Upper lobe of left lung (tissue), 6 donors: ENCODE results near the gene CHST6. TPM values are rescaled to one million over a fixed set of nuclear protein-coding genes. Genes with fewer than 3 reads are reported as not detected.

Source experiments
- ATAC-seq, 2 donors: fragments of 200-7000 bp; cut with Tn5 transposase; one replicate each; pipeline ENCODE4 v1.9.1; 2022; ENCODE audit warnings: mild to moderate bottlenecking in 2 of 2, moderate library complexity in 2 of 2; ENCODE audit not compliant: low FRiP score in 2 of 2
- DNase-seq, 2 donors: peaks; one replicate each; pipeline ENCODE4 v3.0.0-alpha.2; 2019 to 2020
- H3K27ac ChIP-seq, 4 donors: fragments of 200-600 bp; sonication (generic); one replicate each; pipeline ENCODE4 v1.5.1; 2016 to 2019
- H3K27me3 ChIP-seq, 4 donors: fragments of 200-600 bp; sonication (generic); one replicate each; pipeline ENCODE4 v1.5.1; 2017 to 2019
- H3K36me3 ChIP-seq, 4 donors: fragments of 200-600 bp; sonication (generic); one replicate each; pipeline ENCODE4 v1.5.1; 2016 to 2019
- H3K4me1 ChIP-seq, 4 donors: fragments of 200-600 bp; sonication (generic); one replicate each; pipeline ENCODE4 v1.5.1; 2018 to 2019
- H3K4me3 ChIP-seq, 4 donors: fragments of 200-600 bp; sonication (generic); one replicate each; pipeline ENCODE4 v1.5.1; 2017 to 2019; ENCODE audit warnings: mild to moderate bottlenecking in 2 of 4, moderate library complexity in 1 of 4
- H3K9me3 ChIP-seq, 4 donors: fragments of 200-600 bp; sonication (generic); one replicate each; pipeline ENCODE4 v1.5.1; 2018 to 2019
- EP300 ChIP-seq, 4 donors: sonication (generic); formaldehyde crosslinking; IDR thresholded peaks; one replicate each; pipeline ENCODE4 v1.5.1; 2017; ENCODE audit warnings: antibody characterized with exemption in 4 of 4, control low read depth in 2 of 4
- POLR2A ChIP-seq, 4 donors: fragments of 450-650 bp; IDR thresholded peaks; one replicate each; pipeline ENCODE4 v1.5.1; 2016 to 2017; ENCODE audit warnings: antibody characterized with exemption in 4 of 4, mild to moderate bottlenecking in 2 of 4
- POLR2AphosphoS5 ChIP-seq, 2 donors: sonication (generic); formaldehyde crosslinking; IDR thresholded peaks; one replicate each; pipeline ENCODE4 v1.5.1; 2017; ENCODE audit warnings: antibody characterized with exemption in 2 of 2
- WGBS, 2 donors: methylation state at CpG; one replicate each; pipeline ENCODE4 v1.1.5; 2017 to 2018; 5-methylcytosine and 5-hydroxymethylcytosine counted together
- total RNA-seq, 6 donors: library from RNA; depleted of rRNA in 4 of 6; stranded (reverse); fragments of >200 nt in 4 of 6; gene quantifications; one replicate each; pipeline versions ENCODE4 v1.1.0 to v1.2.1, GENCODE V29; 2016 to 2021
- TF ChIP-seq, protein P1 (sequence below), 6 experiments: fragments of 450-650 bp in 4 of 6; fragments of 200-600 bp in 2 of 6; sonication (generic) in 2 of 6; IDR thresholded peaks; one replicate each; pipeline ENCODE4 v1.5.1; 2016 to 2019; ENCODE audit warnings: antibody characterized with exemption in 6 of 6
- donor health status: DM: no; HTN: no; CAD: no; lungs with moderate emphysema.
- donor health status: DM: no; HTN: yes; CAD: no; lungs with severe emphysema.

CHST6 gene
- total RNA-seq, 6 donors from 2014 or later, result 0.11 to 11.6 (median 2.2) TPM

GRCh38 chr16:75486014-75486675 lies 9.1 kb downstream of the CHST6 start:
- H3K27ac ChIP-seq, result no peak overlapping the region
- H3K4me3 ChIP-seq, result no peak overlapping the region
- H3K4me1 ChIP-seq, result no peaks in the 10 kb centered on the region
- H3K27me3 ChIP-seq, result no peaks in the 10 kb centered on the region
- ATAC-seq (no peak), DNase-seq (no peak)
- 88 to 89% methylated on average over 9 of the region's 9 CpGs for WGBS, 2 donors
- TF ChIP-seq, protein P1, sequence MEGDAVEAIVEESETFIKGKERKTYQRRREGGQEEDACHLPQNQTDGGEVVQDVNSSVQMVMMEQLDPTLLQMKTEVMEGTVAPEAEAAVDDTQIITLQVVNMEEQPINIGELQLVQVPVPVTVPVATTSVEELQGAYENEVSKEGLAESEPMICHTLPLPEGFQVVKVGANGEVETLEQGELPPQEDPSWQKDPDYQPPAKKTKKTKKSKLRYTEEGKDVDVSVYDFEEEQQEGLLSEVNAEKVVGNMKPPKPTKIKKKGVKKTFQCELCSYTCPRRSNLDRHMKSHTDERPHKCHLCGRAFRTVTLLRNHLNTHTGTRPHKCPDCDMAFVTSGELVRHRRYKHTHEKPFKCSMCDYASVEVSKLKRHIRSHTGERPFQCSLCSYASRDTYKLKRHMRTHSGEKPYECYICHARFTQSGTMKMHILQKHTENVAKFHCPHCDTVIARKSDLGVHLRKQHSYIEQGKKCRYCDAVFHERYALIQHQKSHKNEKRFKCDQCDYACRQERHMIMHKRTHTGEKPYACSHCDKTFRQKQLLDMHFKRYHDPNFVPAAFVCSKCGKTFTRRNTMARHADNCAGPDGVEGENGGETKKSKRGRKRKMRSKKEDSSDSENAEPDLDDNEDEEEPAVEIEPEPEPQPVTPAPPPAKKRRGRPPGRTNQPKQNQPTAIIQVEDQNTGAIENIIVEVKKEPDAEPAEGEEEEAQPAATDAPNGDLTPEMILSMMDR (IDR thresholded peaks at IDR 0.05), result no peak
- TF ChIP-seq POLR2A (IDR thresholded peaks at IDR 0.05), result no peak
- TF ChIP-seq EP300 (IDR thresholded peaks at IDR 0.05), result no peak
- no peak for TF ChIP-seq POLR2AphosphoS5 (IDR thresholded peaks at IDR 0.05)
- no peaks in the 10 kb centered on the region for H3K36me3 ChIP-seq
- no peaks in the 10 kb centered on the region for H3K9me3 ChIP-seq

GRCh38 chr16:75485230-75486013 lies 9.8 kb downstream of the CHST6 start:
- Histone ChIP-seq H3K27ac (no peak overlapping the region), H3K4me1 (no peaks in the 10 kb centered on the region), H3K4me3 (no peak overlapping the region), H3K27me3 (no peaks in the 10 kb centered on the region), H3K36me3 (no peaks in the 10 kb centered on the region), H3K9me3 (no peaks in the 10 kb centered on the region)
- WGBS, 2 donors, result 87 to 89% methylated on average over 7 of the region's 7 CpGs
- ATAC-seq (no peak), DNase-seq (no peak)
- TF ChIP-seq, protein P1 (IDR thresholded peaks at IDR 0.05), result no peak
- TF ChIP-seq POLR2AphosphoS5 (IDR thresholded peaks at IDR 0.05) (no peak), POLR2A (IDR thresholded peaks at IDR 0.05) (no peak), EP300 (IDR thresholded peaks at IDR 0.05) (no peak)

GRCh38 chr16:75483222-75483621 lies 12.0 kb downstream of the CHST6 start:
- H3K4me3 ChIP-seq, result no peak overlapping the region
- DNase-seq (no peak), ATAC-seq (peak in 1 of 2 donors; percentile 67)
- no peaks in the 10 kb centered on the region for H3K27me3 ChIP-seq
- no peaks in the 10 kb centered on the region for H3K36me3 ChIP-seq
- H3K4me1 ChIP-seq, result no peaks in the 10 kb centered on the region
- WGBS, 2 donors, result 48 to 60% methylated on average over 2 of the region's 2 CpGs
- no peaks in the 10 kb centered on the region for H3K9me3 ChIP-seq
- H3K27ac ChIP-seq, result no peak overlapping the region
- TF ChIP-seq POLR2AphosphoS5 (IDR thresholded peaks at IDR 0.05) (no peak), POLR2A (IDR thresholded peaks at IDR 0.05) (no peak), EP300 (IDR thresholded peaks at IDR 0.05) (no peak)
- TF ChIP-seq, protein P1 (IDR thresholded peaks at IDR 0.05), result no peak

DNA sequence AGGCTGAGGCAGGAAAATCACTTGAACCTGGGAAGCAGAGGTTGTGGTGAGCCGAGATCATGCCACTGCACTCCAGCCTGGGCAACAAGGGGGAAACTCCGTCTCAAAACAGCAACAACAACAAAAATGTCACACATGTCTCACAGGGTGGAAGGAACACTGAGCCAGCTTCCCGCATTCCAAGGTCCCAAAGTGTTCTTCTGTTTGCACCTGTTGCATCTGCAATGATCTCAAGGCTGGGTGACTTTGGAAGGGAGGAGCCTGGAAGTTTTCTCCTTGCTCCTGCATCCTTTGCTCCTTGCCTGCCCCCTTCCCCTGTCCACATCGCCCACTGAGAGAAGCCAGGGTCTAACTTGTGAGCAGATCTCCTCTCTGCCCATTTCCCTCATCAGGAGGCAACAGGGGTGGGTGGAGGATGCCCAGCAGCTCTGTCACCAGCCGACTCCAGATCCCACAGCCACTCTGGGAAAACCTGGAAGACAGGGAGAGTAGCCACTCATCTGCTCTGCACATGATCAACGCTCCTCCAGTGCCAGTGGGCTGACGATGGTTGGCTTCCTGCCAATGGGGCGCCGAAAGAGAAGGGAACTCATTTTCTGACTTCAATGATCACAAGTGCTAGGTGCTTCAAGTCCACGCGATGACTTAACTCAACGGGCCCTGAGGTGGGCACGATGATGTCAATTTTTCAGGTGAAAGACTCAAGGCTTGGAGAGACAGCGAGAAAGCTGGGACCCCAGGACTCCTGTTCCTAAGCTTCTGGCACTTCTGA lies 12.6 kb downstream of the CHST6 start:
- Histone ChIP-seq H3K27me3 (no peaks in the 10 kb centered on the region), H3K4me1 (no peaks in the 10 kb centered on the region), H3K27ac (no peak overlapping the region), H3K4me3 (no peak overlapping the region), H3K9me3 (no peaks in the 10 kb centered on the region), H3K36me3 (no peaks in the 10 kb centered on the region)
- no peak for ATAC-seq
- WGBS, 2 donors, result 65 to 76% methylated on average over 13 to 14 of the region's 14 CpGs
- DNase-seq, result no peak
- TF ChIP-seq POLR2AphosphoS5 (IDR thresholded peaks at IDR 0.05) (no peak), POLR2A (IDR thresholded peaks at IDR 0.05) (no peak), EP300 (IDR thresholded peaks at IDR 0.05) (no peak)
- TF ChIP-seq, protein P1 (IDR thresholded peaks at IDR 0.05), result no peak
